Right cardiac atrium (tissue), 5 donors: ENCODE measurements around the gene RTN4IP1. TPM values are rescaled to one million over a fixed set of nuclear protein-coding genes. Genes with fewer than 3 reads are reported as not detected.
"Not testable (repeated sequence)": the region's sequence is repeated elsewhere in the genome, so short reads cannot be mapped to it uniquely, and the experiment has no call there.

Experiments
- ATAC-seq, 2 donors: fragments of 200-7000 bp; cut with Tn5 transposase; one replicate each; pipeline versions ENCODE4 v1.8.0 to v1.9.1; 2020; ENCODE audit warnings: moderate library complexity in 2 of 2, mild to moderate bottlenecking in 1 of 2
- DNase-seq, 3 donors: peaks; one replicate each; pipeline ENCODE4 v3.0.0-alpha.2; 2020
- H3K27ac ChIP-seq: one replicate; pipeline ENCODE4 v1.5.1; 2013; ENCODE audit warnings: mild to moderate bottlenecking, low read length, control low read depth, moderate library complexity
- H3K27me3 ChIP-seq: one replicate; pipeline ENCODE4 v1.6.1; 2013; ENCODE audit not compliant: control insufficient read depth, insufficient read depth
- H3K4me1 ChIP-seq: one replicate; pipeline ENCODE4 v1.6.1; 2013; ENCODE audit warnings: low read length; ENCODE audit not compliant: control insufficient read depth, insufficient read depth
- H3K4me3 ChIP-seq: one replicate; pipeline ENCODE4 v1.5.1; 2013; ENCODE audit warnings: low read length, control low read depth
- H3K9me3 ChIP-seq: one replicate; pipeline ENCODE4 v1.6.1; 2013; ENCODE audit warnings: low read length; ENCODE audit not compliant: control insufficient read depth
- WGBS: extraction: QIAGEN DNeasy Blood & Tissue Kit; methylation state at CpG from one replicate; pipeline ENCODE4 v1.1.7; 2013; 5-methylcytosine and 5-hydroxymethylcytosine counted together
- intact Hi-C, 4 donors: fragments of 100-400 bp; cut with DNase I; formaldehyde crosslinking; loops; one replicate each; pipeline versions ENCODE4 v1.11.0 to v1.14.0; 2022 to 2023
- polyA plus RNA-seq: library from polyadenylated mRNA; stranded (reverse); fragments of 200-250 nt; gene quantifications from one replicate; pipeline ENCODE4 v1.2.3, GENCODE V29; 2013
- total RNA-seq, 4 donors: library from RNA; stranded (reverse); fragmentation: NEBNext Ultra II Directional; extraction: Animal tissue kit (Norgen Biotek cat#: 25700); gene quantifications; one replicate each; pipeline ENCODE4 v1.2.1, GENCODE V29; 2021
- donor health status: healthy with polysubstance abuse.
- donor health status: DM: no; HTN: yes; CAD: no.
- donor health status: DM: no; HTN: no; CAD: no.
- donor health status: DM: no; HTN: yes; CAD: no; lungs with severe emphysema.
- donor health status: DM: yes; HTN: yes; CAD: no.

RTN4IP1 gene
- total and polyA plus RNA-seq, 5 donors: 9.5 to 17.4 (median 12.0) TPM

GRCh38 chr6:106613590-106613989 is 15.7 kb downstream of the RTN4IP1 start:
- Histone ChIP-seq H3K27ac (no peak overlapping the region), H3K4me1 (no peaks in the 10 kb centered on the region), H3K9me3 (no peaks in the 10 kb centered on the region), H3K4me3 (no peak overlapping the region), H3K27me3 (no peaks in the 10 kb centered on the region)
- WGBS: 90% methylated on average over 1 of the region's 1 CpG
- intact Hi-C loops: no loop called here
- no peak for ATAC-seq
- no peak for DNase-seq

GRCh38 chr6:106612671-106613416 is 16.5 kb downstream of the RTN4IP1 start:
- H3K4me1 ChIP-seq: no peaks in the 10 kb centered on the region
- 96% methylated on average over 9 of the region's 9 CpGs for WGBS
- DNase-seq (no peak), ATAC-seq (no peak)
- no peak overlapping the region for H3K4me3 ChIP-seq
- H3K27ac ChIP-seq: no peak overlapping the region
- H3K27me3 ChIP-seq: no peaks in the 10 kb centered on the region
- intact Hi-C loops: no loop called here
- no peaks in the 10 kb centered on the region for H3K9me3 ChIP-seq

GRCh38 chr6:106611030-106611429 is 18.3 kb downstream of the RTN4IP1 start:
- no peaks in the 10 kb centered on the region for H3K4me1 ChIP-seq
- no peak overlapping the region for H3K27ac ChIP-seq
- no peak for ATAC-seq
- intact Hi-C loops: no loop called here
- H3K4me3 ChIP-seq: no peak overlapping the region
- no peaks in the 10 kb centered on the region for H3K9me3 ChIP-seq
- 85% methylated on average over 2 of the region's 2 CpGs for WGBS
- no peaks in the 10 kb centered on the region for H3K27me3 ChIP-seq
- DNase-seq: no peak

GRCh38 chr6:106609699-106610098 is 19.6 kb downstream of the RTN4IP1 start:
- Histone ChIP-seq H3K4me1 (no peaks in the 10 kb centered on the region), H3K27me3 (no peaks in the 10 kb centered on the region), H3K27ac (no peak overlapping the region), H3K9me3 (no peaks in the 10 kb centered on the region), H3K4me3 (no peak overlapping the region)
- 78% methylated on average over 6 of the region's 6 CpGs for WGBS
- no peak for ATAC-seq
- no peak for DNase-seq
- intact Hi-C loops: loop anchor here in 1 of 4 donors (5.0 kb wide), 1 partner anchor 368 kb away; no protein-coding TSS in a partner anchor

GRCh38 chr6:106608080-106608668 is 21.1 kb downstream of the RTN4IP1 start:
- Histone ChIP-seq H3K9me3 (no peaks in the 10 kb centered on the region), H3K27ac (no peak overlapping the region), H3K4me1 (no peaks in the 10 kb centered on the region), H3K4me3 (no peak overlapping the region), H3K27me3 (no peaks in the 10 kb centered on the region)
- ATAC-seq: no peak
- 25% methylated on average over 2 of the region's 2 CpGs for WGBS
- intact Hi-C loops: loop anchor here in 1 of 4 donors (5.0 kb wide), 1 partner anchor 369 kb away; no protein-coding TSS in a partner anchor
- DNase-seq: no peak

GRCh38 chr6:106600329-106600728 is 29.0 kb downstream of the RTN4IP1 start:
- Histone ChIP-seq H3K9me3 (no peaks in the 10 kb centered on the region), H3K27ac (no peak overlapping the region), H3K4me3 (no peak overlapping the region), H3K4me1 (no peaks in the 10 kb centered on the region), H3K27me3 (no peaks in the 10 kb centered on the region)
- DNase-seq (no peak), ATAC-seq (no peak)
- WGBS: 94% methylated on average over 2 of the region's 2 CpGs
- intact Hi-C loops: no loop called here

GRCh38 chr6:106599440-106599839 is 29.9 kb downstream of the RTN4IP1 start:
- no peaks in the 10 kb centered on the region for H3K9me3 ChIP-seq
- DNase-seq (no peak), ATAC-seq (no peak)
- H3K4me1 ChIP-seq: no peaks in the 10 kb centered on the region
- intact Hi-C loops: no loop called here
- WGBS: 50% methylated on average over 2 of the region's 2 CpGs
- H3K27me3 ChIP-seq: no peaks in the 10 kb centered on the region
- H3K4me3 ChIP-seq: no peak overlapping the region
- H3K27ac ChIP-seq: no peak overlapping the region

- WGBS: 89% methylated on average over 3 of the region's 3 CpGs
- Histone ChIP-seq H3K27me3 (no peaks in the 10 kb centered on the region), H3K4me3 (no peak overlapping the region), H3K9me3 (no peaks in the 10 kb centered on the region), H3K27ac (no peak overlapping the region), H3K4me1 (no peaks in the 10 kb centered on the region)
- DNase-seq: no peak
- ATAC-seq: no peak
- intact Hi-C loops: no loop called here
These were observed 38.0 kb downstream of the RTN4IP1 start for GRCh38 chr6:106591111-106591825.

GRCh38 chr6:106588937-106589336 is 40.4 kb downstream of the RTN4IP1 start:
- ATAC-seq, H3K4me3 ChIP-seq, H3K27me3 ChIP-seq, H3K27ac ChIP-seq, H3K4me1 ChIP-seq, H3K9me3 ChIP-seq, intact Hi-C loops, DNase-seq: not testable (repeated sequence)
- 75% methylated on average over 4 of the region's 5 CpGs for WGBS

GRCh38 chr6:106586815-106587415 is 42.4 kb downstream of the RTN4IP1 start:
- intact Hi-C loops: no loop called here
- DNase-seq: no peak
- Histone ChIP-seq H3K9me3 (no peaks in the 10 kb centered on the region), H3K4me1 (no peaks in the 10 kb centered on the region), H3K27me3 (no peaks in the 10 kb centered on the region), H3K4me3 (no peak overlapping the region), H3K27ac (no peak overlapping the region)
- no peak for ATAC-seq
- 97% methylated on average over 4 of the region's 4 CpGs for WGBS

- intact Hi-C loops: no loop called here
- WGBS: 63% methylated on average over 1 of the region's 1 CpG
- H3K4me3 ChIP-seq: no peak overlapping the region
These were observed 47.8 kb downstream of the RTN4IP1 start for GRCh38 chr6:106581468-106581867.

More at GRCh38 chr6:106581468-106581867, 47.8 kb downstream of the RTN4IP1 start:
- H3K4me1 ChIP-seq: no peaks in the 10 kb centered on the region
- no peak for ATAC-seq
- no peak overlapping the region for H3K27ac ChIP-seq
- H3K27me3 ChIP-seq: no peaks in the 10 kb centered on the region
- no peak for DNase-seq
- no peaks in the 10 kb centered on the region for H3K9me3 ChIP-seq
